Caco-2 (cell line): ENCODE data around the gene CNIH4. TPM values are rescaled to one million over a fixed set of nuclear protein-coding genes. Genes with fewer than 3 reads are reported as not detected.

ENCODE experiments used
- BruUV-seq: library from RNA; stranded (reverse); fragments of 400-500 nt; replicated peaks from 2 replicates; lab custom pipeline; 2021; lab: Mats Ljungman, UMichigan
- CTCF ChIA-PET: fragments of 300-600 bp; sonication (Branson Sonifier 250); formaldehyde crosslinking; loops from one replicate; lab custom pipeline; 2022; ENCODE audit warnings: antibody characterized with exemption; lab: Charles Lee
- POLR2A ChIA-PET: fragments of 300-600 bp; sonication (Branson Sonifier 250); formaldehyde crosslinking; loops from one replicate; lab custom pipeline; 2022; ENCODE audit warnings: antibody characterized with exemption; lab: Charles Lee
- DNase-seq, 2 experiments: peaks; one replicate each; pipeline versions ENCODE4 v3.0.0 to v3.0.0-alpha.2; 2020 to 2022
- H3K27me3 ChIP-seq: replicated peaks from 2 replicates; pipeline ENCODE4 v1.6.0; 2011; ENCODE audit warnings: low read length; ENCODE audit not compliant: control insufficient read depth, insufficient read depth
- H3K36me3 ChIP-seq: 2 replicates; pipeline ENCODE4 v1.5.1; 2011; ENCODE audit warnings: low read length; ENCODE audit not compliant: control insufficient read depth, insufficient read depth
- H3K4me1 ChIP-seq: fragments of 250-450 bp; sonication (Bioruptor Pico); 2 replicates; pipeline ENCODE4 v1.5.1; 2020; ENCODE audit warnings: mild to moderate bottlenecking
- H3K4me3 ChIP-seq: 2 replicates; pipeline ENCODE4 v1.5.1; 2011; ENCODE audit warnings: low read depth, mild to moderate bottlenecking, control low read depth, low read length
- H3K9me3 ChIP-seq: fragments of 250-450 bp; sonication (Bioruptor Pico); 2 replicates; pipeline ENCODE4 v1.5.1; 2020; ENCODE audit warnings: mild to moderate bottlenecking, moderate library complexity
- H3K27ac Mint-ChIP-seq: one replicate; pipeline ENCODE4 v1.8.0; 2022; ENCODE audit warnings: mixed read lengths; ENCODE audit not compliant: unreplicated experiment
- H3K27me3 Mint-ChIP-seq: one replicate; pipeline ENCODE4 v1.8.0; 2022; ENCODE audit warnings: mixed read lengths; ENCODE audit not compliant: insufficient read depth, unreplicated experiment
- H3K36me3 Mint-ChIP-seq: one replicate; pipeline ENCODE4 v1.8.0; 2022; ENCODE audit warnings: mild to moderate bottlenecking, mixed read lengths; ENCODE audit not compliant: insufficient read depth, unreplicated experiment
- H3K4me1 Mint-ChIP-seq: one replicate; pipeline ENCODE4 v1.8.0; 2022; ENCODE audit warnings: low read depth, mixed read lengths; ENCODE audit not compliant: unreplicated experiment
- H3K4me3 Mint-ChIP-seq: one replicate; pipeline ENCODE4 v1.8.0; 2022; ENCODE audit warnings: mild to moderate bottlenecking, moderate library complexity, mixed read lengths; ENCODE audit not compliant: unreplicated experiment
- H3K9me3 Mint-ChIP-seq: one replicate; pipeline ENCODE4 v1.8.0; 2022; ENCODE audit warnings: mixed read lengths; ENCODE audit not compliant: unreplicated experiment
- CTCF ChIP-seq, 2 experiments: fragments of 200-600 bp in 1 of 2; IDR thresholded peaks; 1 replicate in 1 of 2; 2 replicates in 1 of 2; pipeline versions ENCODE4 v1.5.1 to v1.8.0; 2011 to 2022; ENCODE audit warnings: antibody characterized with exemption in 1 of 2, control low read depth in 1 of 2, inconsistent platforms in 1 of 2, low read depth in 1 of 2, low read length in 1 of 2, mild to moderate bottlenecking in 1 of 2, moderate library complexity in 1 of 2; ENCODE audit not compliant: insufficient read depth in 1 of 2, severe bottlenecking in 1 of 2, unreplicated experiment in 1 of 2
- intact Hi-C: fragments of 100-400 bp; cut with micrococcal nuclease; formaldehyde crosslinking; loops from one replicate; pipeline ENCODE4 v1.10.0; 2022; ENCODE audit not compliant: unreplicated experiment
- total RNA-seq: library from RNA; stranded (reverse); gene quantifications from 2 replicates; pipeline ENCODE4 v1.2.3, GENCODE V29; 2022

CNIH4 gene
- total RNA-seq, 1 experiment from 2014 or later = 85.6 TPM

DNA sequence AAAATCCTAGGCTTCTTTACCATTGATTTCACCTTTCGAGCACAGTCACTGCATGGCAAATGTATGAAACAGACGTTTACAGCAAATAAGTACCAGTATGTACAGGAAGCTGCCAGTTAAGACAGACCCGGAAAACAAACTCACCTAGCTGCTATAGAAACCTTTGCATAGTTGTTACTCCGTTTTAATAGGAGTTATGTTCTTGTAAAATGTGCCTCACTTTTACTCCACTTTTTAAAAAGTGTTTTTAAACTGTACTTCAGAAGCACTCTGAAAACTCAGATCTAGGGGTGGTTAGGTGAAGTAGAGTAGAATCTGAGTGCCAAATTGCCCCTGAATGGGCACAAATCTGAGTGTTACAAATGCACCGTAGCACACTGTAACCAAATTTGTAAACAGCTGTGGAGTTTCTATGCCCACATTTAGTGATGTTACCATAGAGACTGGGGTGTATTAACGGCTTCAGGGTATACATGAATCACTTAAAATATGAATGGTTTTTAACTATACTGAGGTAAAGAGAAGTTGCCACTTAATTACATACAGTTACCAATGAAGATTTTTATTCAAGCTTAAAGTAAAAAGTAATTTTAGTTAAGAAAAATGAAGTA is 30.7 kb downstream of the CNIH4 start:
- no peak overlapping the region for H3K27ac Mint-ChIP-seq
- no peaks in the 10 kb centered on the region for H3K4me1 Mint-ChIP-seq

DNA sequence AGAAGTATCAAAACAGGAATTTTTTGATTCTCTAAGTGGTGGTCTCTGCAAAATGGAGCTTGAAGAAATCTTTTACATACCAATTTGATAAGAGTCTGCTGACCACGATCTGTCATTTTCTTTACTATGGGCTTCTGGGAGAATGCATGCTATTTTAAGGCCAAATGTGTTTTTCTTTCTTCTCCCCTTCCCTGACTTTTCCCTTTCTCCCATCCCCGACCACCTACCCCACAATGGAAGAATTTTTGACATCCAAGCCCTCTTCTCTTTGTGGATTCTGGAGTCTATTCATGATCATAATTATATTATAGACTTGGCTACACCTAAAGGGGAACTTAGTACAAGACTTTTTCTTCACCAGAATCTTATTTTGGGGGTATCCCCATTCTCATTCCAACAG is 31.3 kb downstream of the CNIH4 start:
- TF ChIP-seq CTCF (IDR thresholded peaks at IDR 0.05; ENCODE audit: insufficient read depth in 1 of 2, low read depth in 1 of 2, low read length in 1 of 2, severe bottlenecking in 1 of 2, unreplicated experiment in 1 of 2) = no peak
- Histone ChIP-seq H3K36me3 (peaks cover 2% of the 10 kb centered on the region; the same call in 1 of the 2 replicates), H3K9me3 (no peaks in the 10 kb centered on the region), H3K4me1 (no peaks in the 10 kb centered on the region), H3K4me3 (no peak overlapping the region), H3K27me3 (no peaks in the 10 kb centered on the region)
- ChIA-PET POLR2A (no interaction called here), CTCF (no interaction called here)
- Mint-ChIP-seq H3K4me3 (no peak overlapping the region), H3K9me3 (no peaks in the 10 kb centered on the region), H3K27ac (no peak overlapping the region), H3K27me3 (no peaks in the 10 kb centered on the region), H3K4me1 (no peaks in the 10 kb centered on the region), H3K36me3 (peaks cover 73% of the 10 kb centered on the region)
- no TSS peak for BruUV-seq
- DNase-seq = no peak
- intact Hi-C loops = no loop called here

More for the DNA sequence above, 30.7 kb downstream of the CNIH4 start:
- H3K27me3 Mint-ChIP-seq = no peaks in the 10 kb centered on the region
- intact Hi-C loops = no loop called here
- ChIA-PET POLR2A (no interaction called here), CTCF (no interaction called here)
- DNase-seq = no peak
- Histone ChIP-seq H3K27me3 (no peaks in the 10 kb centered on the region), H3K9me3 (no peaks in the 10 kb centered on the region), H3K36me3 (peaks cover 2% of the 10 kb centered on the region; the same call in 1 of the 2 replicates), H3K4me1 (no peaks in the 10 kb centered on the region), H3K4me3 (no peak overlapping the region)
- no peak for TF ChIP-seq CTCF (IDR thresholded peaks at IDR 0.05; ENCODE audit: insufficient read depth in 1 of 2, low read depth in 1 of 2, low read length in 1 of 2, severe bottlenecking in 1 of 2, unreplicated experiment in 1 of 2)
- H3K4me3 Mint-ChIP-seq = no peak overlapping the region
- H3K9me3 Mint-ChIP-seq = no peaks in the 10 kb centered on the region
- H3K36me3 Mint-ChIP-seq = peaks cover 67% of the 10 kb centered on the region
- BruUV-seq = no TSS peak

DNA sequence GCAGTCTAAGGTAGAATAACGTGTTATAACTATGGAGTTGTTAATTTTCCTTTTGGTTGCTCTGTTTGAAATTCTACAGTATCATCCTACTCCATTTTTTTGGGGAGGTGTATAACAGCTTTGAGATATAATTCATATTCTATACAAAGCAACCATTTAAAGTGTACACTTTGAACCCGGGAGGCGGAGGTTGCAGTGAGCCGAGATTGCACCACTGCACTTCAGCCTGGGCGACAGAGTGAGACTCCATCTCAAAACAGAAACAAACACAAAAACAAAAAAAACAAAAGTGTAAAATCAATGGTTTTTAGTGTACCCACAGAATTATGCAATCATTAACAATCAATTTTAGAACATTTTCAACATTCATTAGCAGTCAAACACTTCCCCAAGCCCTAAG is 33.8 kb downstream of the CNIH4 start:
- intact Hi-C loops = no loop called here
- H3K36me3 ChIP-seq = peaks cover 2% of the 10 kb centered on the region; the same call in 1 of the 2 replicates
- ChIA-PET POLR2A (no interaction called here), CTCF (no interaction called here)
- Mint-ChIP-seq H3K36me3 (peaks cover 78% of the 10 kb centered on the region), H3K9me3 (no peaks in the 10 kb centered on the region), H3K4me1 (no peaks in the 10 kb centered on the region), H3K4me3 (no peak overlapping the region), H3K27ac (no peak overlapping the region), H3K27me3 (no peaks in the 10 kb centered on the region)
- no peak for DNase-seq
- BruUV-seq = no TSS peak
- no peak for TF ChIP-seq CTCF (IDR thresholded peaks at IDR 0.05; ENCODE audit: insufficient read depth in 1 of 2, low read depth in 1 of 2, low read length in 1 of 2, severe bottlenecking in 1 of 2, unreplicated experiment in 1 of 2)
- no peak overlapping the region for H3K4me3 ChIP-seq
- no peaks in the 10 kb centered on the region for H3K4me1 ChIP-seq
- H3K27me3 ChIP-seq = no peaks in the 10 kb centered on the region
- H3K9me3 ChIP-seq = no peaks in the 10 kb centered on the region
